ENCODE measurements around the gene CRHR1. TPM values are rescaled to one million over a fixed set of nuclear protein-coding genes. Genes with fewer than 3 reads are reported as not detected.

The CRHR1 gene
- total and polyA plus RNA-seq, 7 donors: 0.33 TPM; not detected in 6

DNA sequence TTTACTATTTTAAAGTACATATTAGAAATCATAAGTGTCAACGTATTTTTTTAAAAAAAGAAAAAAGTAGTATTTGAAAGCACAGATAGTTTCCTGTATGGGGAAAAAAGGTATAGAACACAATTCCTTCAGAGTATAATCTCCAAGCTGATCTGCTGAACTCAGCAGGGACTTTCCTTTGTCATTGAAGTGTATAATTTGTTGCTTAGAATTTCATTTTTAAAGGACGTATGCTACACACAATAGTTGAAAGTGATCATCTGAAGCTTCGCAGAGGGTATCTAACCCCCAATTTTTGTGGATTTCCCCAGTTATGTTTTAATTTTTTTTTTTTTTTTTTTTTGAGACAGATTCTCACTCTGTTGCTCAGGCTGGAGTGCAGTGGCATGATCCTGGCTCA is 90.0 kb downstream of the CRHR1 start:
- WGBS, 2 donors: 54 to 58% methylated on average over 3 of the region's 3 CpGs
- Histone ChIP-seq H3K36me3 (no peaks in the 10 kb centered on the region), H3K27ac (no peak overlapping the region), H3K4me3 (no peak overlapping the region), H3K9me3 (peaks cover 0 to 3% (median 0%) of the 10 kb centered on the region in 4 donors), H3K4me1 (peaks cover 0 to 14% (median 13%) of the 10 kb centered on the region in 4 donors), H3K27me3 (no peaks in the 10 kb centered on the region)
- no peak for DNase-seq
- intact Hi-C loops (cut with DNase I): no loop called here
- no peak for TF ChIP-seq CTCF (IDR thresholded peaks at IDR 0.05)
- TF ChIP-seq POLR2A (IDR thresholded peaks at IDR 0.05): no peak
- TF ChIP-seq POLR2AphosphoS5 (IDR thresholded peaks at IDR 0.05): no peak

DNA sequence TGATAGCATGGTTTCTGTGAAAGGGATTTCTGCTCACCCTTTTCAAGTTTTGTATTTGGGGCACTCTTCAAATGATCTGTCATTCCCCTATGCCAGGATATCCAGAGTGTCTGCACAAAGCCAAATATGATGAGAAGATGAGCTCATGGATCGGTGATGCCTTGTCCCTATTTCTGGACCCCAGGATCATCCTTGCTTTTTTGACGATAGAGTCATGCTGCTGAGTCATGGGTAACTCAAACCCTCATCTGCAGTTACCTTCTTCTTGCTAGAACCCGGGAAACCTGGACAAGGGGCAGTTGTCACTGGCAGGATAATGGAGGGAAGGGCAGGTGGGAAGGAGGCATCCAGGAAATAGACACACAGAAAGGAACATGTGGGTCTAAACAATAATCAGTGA is 92.4 kb downstream of the CRHR1 start:
- Histone ChIP-seq H3K9me3 (peaks cover 0 to 3% (median 0%) of the 10 kb centered on the region in 4 donors), H3K36me3 (no peaks in the 10 kb centered on the region), H3K27me3 (no peaks in the 10 kb centered on the region), H3K4me1 (no peaks in the 10 kb centered on the region), H3K27ac (no peak overlapping the region), H3K4me3 (no peak overlapping the region)
- intact Hi-C loops (cut with DNase I): no loop called here
- no peak for TF ChIP-seq POLR2A (IDR thresholded peaks at IDR 0.05)
- no peak for TF ChIP-seq CTCF (IDR thresholded peaks at IDR 0.05)
- TF ChIP-seq EP300 (IDR thresholded peaks at IDR 0.05): no peak
- TF ChIP-seq POLR2AphosphoS5 (IDR thresholded peaks at IDR 0.05): no peak
- DNase-seq: no peak
- WGBS, 2 donors: 72 to 83% methylated on average over 3 of the region's 3 CpGs

DNA sequence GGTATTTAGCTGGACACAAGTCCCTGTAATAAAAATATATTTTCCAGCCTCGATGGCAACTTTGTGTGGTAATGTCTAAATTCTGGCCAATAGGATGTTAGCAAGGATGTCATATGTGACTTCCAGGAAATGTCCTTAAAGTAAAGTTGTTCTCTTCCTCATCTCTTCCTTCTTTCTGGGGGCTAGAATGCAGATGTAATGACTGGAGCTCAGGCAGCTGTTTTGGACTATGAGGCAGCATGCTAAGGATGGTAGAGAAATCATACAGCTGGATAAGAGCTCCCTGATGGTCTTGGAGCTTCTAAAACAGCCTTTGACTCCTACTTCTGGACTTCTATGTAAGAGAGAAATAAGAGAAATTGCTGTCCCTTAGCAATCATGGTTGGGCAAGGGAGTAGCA is 93.3 kb downstream of the CRHR1 start:
- Histone ChIP-seq H3K27me3 (no peaks in the 10 kb centered on the region), H3K9me3 (peaks cover 0 to 3% (median 0%) of the 10 kb centered on the region in 4 donors), H3K4me1 (no peaks in the 10 kb centered on the region), H3K27ac (no peak overlapping the region), H3K4me3 (no peak overlapping the region), H3K36me3 (no peaks in the 10 kb centered on the region)
- intact Hi-C loops (cut with DNase I): no loop called here
- WGBS, 2 donors: 51 to 70% methylated on average over 1 of the region's 1 CpG
- TF ChIP-seq POLR2A (IDR thresholded peaks at IDR 0.05): no peak
- no peak for TF ChIP-seq POLR2AphosphoS5 (IDR thresholded peaks at IDR 0.05)
- no peak for TF ChIP-seq CTCF (IDR thresholded peaks at IDR 0.05)
- no peak for TF ChIP-seq EP300 (IDR thresholded peaks at IDR 0.05)
- no peak for DNase-seq

DNA sequence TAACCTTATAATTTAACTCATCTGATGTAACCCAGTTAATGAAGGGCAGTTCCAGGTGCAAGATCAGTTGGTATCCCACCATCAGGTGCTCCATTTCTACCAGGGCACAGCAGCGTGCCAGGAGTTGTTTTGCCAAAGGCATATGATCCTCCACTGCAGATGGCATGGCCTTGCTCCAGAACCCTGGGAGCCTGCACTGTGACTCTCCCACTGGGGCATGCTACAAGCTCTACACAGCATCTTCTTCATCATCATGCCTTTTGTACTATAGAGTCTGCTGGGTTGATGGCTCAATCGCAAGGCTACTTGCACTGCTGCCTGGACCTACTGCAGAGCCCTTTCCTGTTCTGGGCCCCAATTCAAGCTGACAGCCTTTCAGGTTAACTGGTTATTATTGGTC is 98.9 kb downstream of the CRHR1 start:
- Histone ChIP-seq H3K4me3 (no peak overlapping the region), H3K27ac (no peak overlapping the region), H3K9me3 (peaks cover 0 to 4% (median 1%) of the 10 kb centered on the region in 4 donors), H3K36me3 (no peaks in the 10 kb centered on the region), H3K27me3 (no peaks in the 10 kb centered on the region), H3K4me1 (no peaks in the 10 kb centered on the region)
- TF ChIP-seq EP300 (IDR thresholded peaks at IDR 0.05) (no peak), POLR2A (IDR thresholded peaks at IDR 0.05) (no peak), CTCF (IDR thresholded peaks at IDR 0.05) (no peak), POLR2AphosphoS5 (IDR thresholded peaks at IDR 0.05) (no peak)
- no peak for DNase-seq
- WGBS, 2 donors: 90 to 94% methylated on average over 2 of the region's 2 CpGs
- intact Hi-C loops (cut with DNase I): no loop called here

Other genes starting within 250 kb of the CRHR1 start
- gene SPPL2C, start 60.6 kb downstream of the CRHR1 start, total RNA-seq: not detected
- gene SPPL2C, start 60.6 kb downstream of the CRHR1 start, polyA plus RNA-seq: under 1 TPM in 1 of 3 donors, not detected in 2; 0.60 TPM
- gene MAPT, start 110.2 kb downstream of the CRHR1 start, total RNA-seq: 10 to 100 TPM in 3 of 4 donors, 1 to 10 TPM in 1; 7.1 to 20.5 (median 15.2) TPM
- 1 to 10 TPM in 1 of 3 donors, under 1 TPM in 1, not detected in 1; 0.60 to 2.8 TPM for gene MAPT, start 110.2 kb downstream of the CRHR1 start, polyA plus RNA-seq
- gene STH, start 214.9 kb downstream of the CRHR1 start, total RNA-seq: not detected
- gene STH, start 214.9 kb downstream of the CRHR1 start, polyA plus RNA-seq: not detected